HG03565 (cell line): ENCODE measurements around the gene JARID2.

ENCODE experiments used
- ATAC-seq: cut with Tn5 transposase; IDR thresholded peaks from one replicate; pipeline ENCODE4 v1.9.1; 2021; ENCODE audit warnings: mild to moderate bottlenecking, moderate library complexity; ENCODE audit not compliant: unreplicated experiment

The JARID2 gene

GRCh38 chr6:15430186-15430585 is 184.3 kb downstream of the JARID2 start:
- ATAC-seq: no peak

- ATAC-seq: no peak
Observed at GRCh38 chr6:15430931-15431405, 185.1 kb downstream of the JARID2 start.

- no peak for ATAC-seq
Observed at GRCh38 chr6:15431762-15432483, 186.1 kb downstream of the JARID2 start.

GRCh38 chr6:15433511-15433861 is 187.6 kb downstream of the JARID2 start:
- no peak for ATAC-seq

DNA sequence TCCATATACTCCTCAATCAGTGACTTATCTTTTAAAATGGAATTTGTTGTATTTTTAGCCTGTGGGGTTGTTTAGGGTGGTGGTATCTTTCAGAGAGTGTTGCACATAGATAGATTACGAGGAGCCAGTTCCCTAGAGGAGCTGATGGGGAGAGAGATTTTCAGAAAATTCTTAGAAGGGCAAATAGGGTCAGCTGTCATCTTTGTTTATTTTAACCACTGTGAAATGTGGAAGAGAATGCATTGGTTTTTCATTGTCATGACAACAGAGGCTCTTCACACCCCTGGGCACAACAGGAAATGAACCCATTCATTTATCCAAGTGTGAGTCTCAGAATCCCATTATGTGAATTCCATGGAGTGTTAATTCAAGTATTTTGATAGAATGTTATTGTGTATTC is 188.4 kb downstream of the JARID2 start:
- ATAC-seq: no peak

GRCh38 chr6:15434823-15435380 is 189.0 kb downstream of the JARID2 start:
- ATAC-seq: no peak

DNA sequence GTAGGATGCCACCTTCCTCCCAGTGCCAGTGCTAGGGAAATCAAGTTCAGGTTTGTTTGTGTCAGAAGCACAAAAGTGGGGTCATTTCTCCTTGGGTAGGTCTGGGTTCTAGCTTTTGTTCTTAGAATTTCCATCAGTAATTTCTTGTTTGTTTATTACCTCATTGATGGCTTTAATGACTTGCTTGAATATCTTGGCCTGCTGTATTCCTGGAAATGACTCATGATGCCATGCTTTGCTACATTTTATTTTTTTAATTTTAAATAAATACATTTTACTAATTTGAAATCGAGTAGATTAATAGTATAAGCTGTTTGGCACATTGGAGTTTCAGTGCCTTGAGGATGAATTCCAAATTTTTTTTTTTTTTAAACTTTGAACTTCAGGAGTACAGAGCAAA is 189.6 kb downstream of the JARID2 start:
- no peak for ATAC-seq

- ATAC-seq: no peak
Observed at GRCh38 chr6:15436451-15436850, 190.6 kb downstream of the JARID2 start.

- ATAC-seq: no peak
Observed at GRCh38 chr6:15437090-15437635, 191.3 kb downstream of the JARID2 start.

DNA sequence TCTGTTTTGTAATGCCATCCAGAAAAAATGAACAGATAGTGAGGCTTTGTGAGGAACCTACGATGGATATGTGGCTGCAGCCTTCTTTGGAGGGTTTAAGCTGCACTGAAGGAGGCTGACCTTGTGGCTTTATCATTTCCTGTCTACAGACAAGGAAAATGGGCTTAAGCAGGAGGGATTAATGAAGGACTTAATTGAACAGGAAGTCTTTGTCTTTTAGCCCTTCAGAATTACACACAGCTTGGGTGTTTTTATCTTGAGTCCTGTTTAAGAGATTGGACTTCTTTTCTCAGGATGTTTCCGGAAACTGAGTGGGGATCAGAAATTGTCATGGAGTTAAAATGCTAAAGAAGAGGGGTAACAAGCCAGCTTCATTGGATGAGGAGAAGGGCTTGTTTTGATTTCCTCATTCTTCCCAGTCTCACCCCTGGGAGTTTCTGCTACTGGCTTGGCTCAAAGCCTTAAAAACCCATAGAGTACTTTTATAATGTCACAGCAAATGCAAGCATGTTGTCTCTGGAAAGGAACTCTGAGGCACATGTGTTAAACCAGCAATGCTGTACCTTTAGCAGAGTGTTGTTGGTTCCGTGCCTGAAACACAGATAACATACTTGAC is 193.6 kb downstream of the JARID2 start:
- no peak for ATAC-seq

GRCh38 chr6:15440040-15440439 is 194.2 kb downstream of the JARID2 start:
- ATAC-seq: no peak

- ATAC-seq: no peak
Observed at GRCh38 chr6:15441215-15441868, 195.5 kb downstream of the JARID2 start.

DNA sequence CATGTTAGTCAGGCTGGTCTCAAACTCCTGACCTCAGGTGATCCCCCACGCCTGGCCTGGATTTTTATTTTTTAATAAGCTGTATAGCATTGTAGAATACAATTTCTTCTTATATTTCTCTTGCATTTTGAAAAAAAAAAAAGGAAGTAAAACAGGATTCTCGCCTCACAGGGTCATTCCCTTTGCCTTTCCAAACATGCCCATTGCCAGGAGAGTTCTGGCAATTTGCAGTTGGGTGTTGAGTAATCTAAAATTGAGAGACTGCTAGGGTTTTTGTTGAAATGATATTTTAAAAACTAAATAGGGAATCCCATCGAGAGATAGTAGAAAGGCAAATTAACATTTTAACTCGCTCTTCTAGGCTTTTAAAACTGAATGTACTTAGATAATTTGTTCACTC is 196.1 kb downstream of the JARID2 start:
- ATAC-seq: no peak

GRCh38 chr6:15442467-15442866 is 196.6 kb downstream of the JARID2 start:
- no peak for ATAC-seq

GRCh38 chr6:15443119-15443830 is 197.4 kb downstream of the JARID2 start:
- no peak for ATAC-seq

- ATAC-seq: no peak
Observed at GRCh38 chr6:15444081-15444731, 198.3 kb downstream of the JARID2 start.

GRCh38 chr6:15444881-15445280 is 199.0 kb downstream of the JARID2 start:
- no peak for ATAC-seq

GRCh38 chr6:15447546-15448267 is 201.8 kb downstream of the JARID2 start:
- no peak for ATAC-seq

DNA sequence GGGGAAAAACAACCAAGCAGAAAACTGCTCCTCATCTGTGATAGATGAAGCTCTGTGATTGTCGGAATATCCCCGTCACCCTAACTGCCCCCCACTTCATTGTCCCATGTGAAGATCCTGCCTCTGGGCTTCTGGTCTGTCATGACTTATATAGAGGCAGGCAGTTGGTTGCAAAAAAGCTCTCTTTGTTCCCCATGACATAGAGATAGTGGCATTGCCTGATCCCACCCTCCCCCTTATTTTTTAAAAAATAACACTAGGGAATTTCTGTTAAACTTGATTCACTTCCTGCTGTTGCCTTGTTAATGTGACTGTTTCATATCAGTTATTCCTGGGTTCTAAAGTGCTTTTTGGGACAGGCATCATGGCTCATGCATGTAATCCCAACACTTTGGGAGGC is 203.1 kb downstream of the JARID2 start:
- no peak for ATAC-seq

DNA sequence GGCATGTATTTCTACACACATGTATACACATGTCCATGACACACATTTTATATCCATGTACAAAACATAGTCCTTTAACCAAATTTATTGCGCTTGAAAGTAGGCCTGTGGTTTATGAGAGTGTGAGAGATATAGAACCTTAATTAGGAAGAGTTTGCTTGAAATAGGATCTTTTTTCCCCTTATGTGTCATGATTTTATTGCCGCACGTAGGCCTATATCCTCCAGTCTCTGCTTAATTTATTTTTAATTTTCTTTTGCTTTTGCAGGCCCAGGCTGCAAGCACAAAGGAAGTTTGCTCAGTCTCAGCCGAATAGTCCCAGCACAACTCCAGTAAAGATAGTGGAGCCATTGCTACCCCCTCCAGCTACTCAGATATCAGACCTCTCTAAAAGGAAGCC is 205.9 kb downstream of the JARID2 start:
- no peak for ATAC-seq
